ENCODE measurements around the gene CHMP4A. TPM values are rescaled to one million over a fixed set of nuclear protein-coding genes. Genes with fewer than 3 reads are reported as not detected.

The CHMP4A gene
- polyA plus RNA-seq, 1 donor = 40.0 TPM

DNA sequence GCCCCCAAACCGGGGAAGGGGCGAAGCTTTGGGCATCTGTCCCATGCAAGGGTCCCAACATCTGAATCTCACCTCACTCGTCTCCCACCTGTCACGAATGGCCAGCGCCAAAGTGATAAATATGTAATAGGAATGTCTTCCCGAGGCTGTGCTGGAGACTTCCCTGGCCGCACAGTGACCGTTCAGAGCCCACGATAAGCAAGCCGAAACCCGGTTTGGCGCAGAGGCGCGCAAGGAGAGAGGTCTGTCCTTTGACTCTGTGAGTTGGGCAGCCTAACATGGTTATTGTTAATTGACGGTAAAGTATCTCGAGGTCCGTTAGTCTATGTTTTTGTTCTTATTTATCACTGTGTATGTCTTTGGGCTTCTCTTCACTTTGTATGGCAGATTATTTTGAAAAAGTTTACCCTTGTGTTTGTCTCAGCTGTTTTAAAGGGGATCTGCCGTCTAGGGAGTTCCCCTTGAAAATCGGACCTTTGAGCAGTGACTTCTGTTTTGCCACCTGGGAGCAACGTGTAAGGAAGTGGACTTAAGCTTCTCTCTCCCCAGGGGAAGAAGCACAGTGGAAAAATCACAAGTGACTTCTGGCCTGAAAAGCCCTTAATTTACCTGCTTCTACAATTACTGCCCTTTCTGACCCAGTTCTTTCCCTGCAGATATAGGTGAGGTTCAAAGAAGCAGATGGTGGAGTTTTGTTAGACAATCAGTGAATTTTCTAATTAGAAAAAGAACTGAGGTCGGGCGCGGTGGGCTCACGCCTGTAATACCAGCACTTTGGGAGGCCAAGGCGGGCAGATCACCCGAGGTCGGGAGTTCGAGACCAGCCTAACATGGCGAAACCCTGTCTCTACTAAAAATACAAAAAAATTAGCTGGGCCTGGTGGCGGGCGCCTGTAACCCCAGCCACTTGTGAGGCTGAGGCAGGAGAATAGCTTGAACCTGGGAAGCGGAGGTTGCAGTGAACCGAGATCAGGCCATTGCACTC lies 16.9 kb downstream of the CHMP4A start:
- DNase-seq (ENCODE audit: low read depth) = no peak

DNA sequence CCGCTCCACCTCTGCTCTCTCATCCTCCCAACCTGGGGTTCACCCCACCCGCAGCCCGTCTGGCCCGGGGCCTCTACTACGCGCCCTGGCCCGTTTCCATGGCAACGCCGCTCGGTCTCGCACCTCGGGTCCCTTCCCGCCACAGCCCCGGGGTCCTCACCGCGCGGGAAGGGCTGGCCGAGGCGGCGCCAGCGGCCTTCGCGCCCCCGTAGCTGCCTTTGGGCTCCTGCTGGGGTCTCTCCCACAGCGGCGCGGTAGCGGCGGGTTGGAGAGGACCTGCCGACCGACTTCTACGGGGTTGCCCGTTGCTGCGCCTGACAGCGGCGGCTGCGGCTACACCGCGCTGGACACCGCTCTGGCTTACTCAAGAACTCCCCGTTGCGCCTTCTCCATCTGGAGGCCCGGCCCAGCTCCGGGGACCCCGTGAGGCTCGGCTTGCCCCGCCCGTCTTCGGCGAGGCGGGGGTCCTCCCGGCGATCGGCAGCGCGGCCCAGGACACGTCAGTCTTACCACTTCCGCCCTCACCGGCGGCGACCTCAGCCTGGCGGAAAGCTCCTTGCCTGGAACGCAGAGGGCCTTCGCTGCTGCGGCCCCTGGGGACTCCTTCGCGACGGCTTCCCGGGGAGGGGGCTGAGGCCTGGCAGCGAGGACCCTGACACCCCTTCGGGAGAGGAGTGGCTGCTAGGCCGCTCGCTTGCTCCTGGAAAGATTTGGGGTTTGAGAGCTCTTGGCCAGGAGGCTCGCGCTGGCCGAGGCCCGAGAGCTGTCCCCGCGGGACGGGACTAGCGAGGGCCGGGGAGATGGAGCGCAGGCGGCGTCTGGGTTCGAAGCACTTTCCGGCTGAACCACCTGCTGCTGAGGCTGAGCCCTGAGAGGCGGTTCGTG lies 17.9 kb downstream of the CHMP4A start, which contains the start of gene TM9SF1:
TM9SF1 (minus strand) TSS at position 256 of the 885 bp plus-strand sequence. CDS start 422 bp downstream, outside the sequence.
- peak; percentile 51 for DNase-seq (ENCODE audit: low read depth)

DNA sequence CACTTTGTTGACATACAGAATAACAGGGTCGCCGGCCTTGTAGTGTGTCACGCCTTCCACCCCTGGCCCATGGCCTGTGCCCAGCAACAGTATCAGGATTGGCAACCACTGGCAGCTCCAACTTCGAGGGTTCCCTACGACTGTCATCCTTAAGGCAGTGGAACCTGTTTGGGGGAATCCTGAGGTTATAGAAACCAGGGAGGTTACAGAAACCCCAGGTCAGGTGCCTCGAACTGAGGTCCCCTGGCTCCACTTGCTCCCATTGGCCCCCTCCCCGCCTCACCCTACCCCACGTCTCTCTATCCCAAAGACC lies 18.5 kb downstream of the CHMP4A start:
- no peak for DNase-seq (ENCODE audit: low read depth)

DNA sequence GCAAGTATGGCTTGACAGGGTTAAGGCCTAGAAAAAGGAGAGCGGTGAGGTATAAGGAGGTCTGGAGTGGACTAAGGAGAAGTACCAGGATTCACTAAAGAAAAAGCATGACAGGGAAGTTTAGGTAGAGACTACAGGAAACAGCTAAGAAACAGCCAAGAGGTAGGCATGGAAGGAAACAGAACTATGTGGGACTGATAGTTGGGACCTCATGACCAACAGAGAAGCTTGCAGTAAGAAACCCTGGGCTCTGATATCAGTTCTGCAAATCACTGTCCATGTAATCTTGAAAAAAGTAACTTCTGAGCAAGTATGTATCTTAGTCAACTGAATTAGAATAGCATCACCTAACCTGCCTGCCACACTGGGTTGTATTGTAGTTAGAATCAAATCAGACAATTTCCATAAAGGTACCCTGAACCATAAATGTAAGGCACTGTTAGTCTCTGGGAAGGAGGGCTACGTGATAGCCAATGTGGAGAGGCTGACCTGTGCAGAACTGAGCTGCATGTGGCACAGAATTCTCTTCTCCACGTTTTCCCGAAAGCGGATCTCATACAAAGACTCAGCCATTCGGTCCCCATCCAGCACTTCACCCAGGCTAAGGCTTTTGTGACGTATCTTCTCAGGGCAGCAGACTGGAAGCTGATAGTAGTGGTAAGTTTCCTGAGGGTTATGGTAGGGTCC lies 19.0 kb downstream of the CHMP4A start:
- DNase-seq (ENCODE audit: low read depth) = no peak

DNA sequence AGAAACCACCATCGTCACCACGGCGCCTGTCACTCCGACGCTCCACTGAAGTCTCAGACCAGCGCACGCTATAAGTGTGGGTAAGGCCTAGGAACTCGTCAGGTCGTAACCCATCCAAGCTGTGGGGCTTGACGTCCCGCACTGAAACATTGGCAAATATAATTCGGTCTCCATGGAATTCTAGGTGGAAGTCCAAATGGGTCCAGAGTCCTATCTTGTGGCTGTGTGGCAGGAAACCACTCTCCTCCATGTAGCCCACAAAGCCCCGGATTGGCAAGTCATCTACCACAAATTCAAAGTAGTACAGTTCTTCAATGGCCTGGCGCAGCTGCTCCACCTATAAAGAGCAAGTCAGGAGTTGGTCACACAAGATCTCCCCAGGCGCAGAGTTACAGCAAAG lies 20.4 kb downstream of the CHMP4A start:
- DNase-seq (ENCODE audit: low read depth) = no peak

DNA sequence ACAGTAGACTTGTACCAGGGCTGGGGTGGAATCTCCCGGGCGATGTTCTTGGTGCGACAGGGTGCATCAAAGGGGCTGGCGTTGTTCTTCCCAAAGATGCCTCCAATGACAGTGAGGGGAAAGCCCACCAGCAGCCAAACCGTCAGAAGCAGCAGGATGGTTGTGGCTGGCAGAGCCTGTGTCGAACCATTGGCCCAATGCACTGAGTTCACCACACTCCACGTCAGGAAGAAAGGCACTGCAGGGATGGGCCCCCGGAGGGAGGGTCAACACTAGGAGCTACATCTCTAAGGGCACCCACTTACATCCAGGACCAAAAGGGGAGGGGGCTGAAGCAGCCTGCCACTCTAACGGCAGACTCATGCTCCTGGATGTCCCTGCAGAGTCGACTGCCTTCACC lies 22.9 kb downstream of the CHMP4A start:
- DNase-seq (ENCODE audit: low read depth) = no peak

DNA sequence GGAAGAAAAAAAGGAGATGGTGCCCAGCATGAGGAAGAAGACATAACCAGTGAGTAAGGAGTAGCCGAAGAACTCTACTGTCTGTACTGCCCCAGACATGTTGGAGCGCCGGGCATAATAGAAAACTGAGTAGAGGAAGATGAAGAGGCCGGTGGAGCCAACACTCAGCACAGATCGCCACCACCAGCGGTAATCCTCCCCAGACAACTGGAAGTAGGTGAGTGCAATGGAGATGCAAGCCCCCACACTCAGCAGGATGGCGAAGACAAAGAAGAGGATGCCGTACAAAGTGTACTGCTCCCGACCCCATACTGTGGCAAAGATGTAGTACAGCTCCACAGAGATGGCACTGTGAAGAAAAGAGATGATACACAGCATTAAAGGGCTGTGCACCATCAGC lies 23.8 kb downstream of the CHMP4A start:
- no peak for DNase-seq (ENCODE audit: low read depth)

DNA sequence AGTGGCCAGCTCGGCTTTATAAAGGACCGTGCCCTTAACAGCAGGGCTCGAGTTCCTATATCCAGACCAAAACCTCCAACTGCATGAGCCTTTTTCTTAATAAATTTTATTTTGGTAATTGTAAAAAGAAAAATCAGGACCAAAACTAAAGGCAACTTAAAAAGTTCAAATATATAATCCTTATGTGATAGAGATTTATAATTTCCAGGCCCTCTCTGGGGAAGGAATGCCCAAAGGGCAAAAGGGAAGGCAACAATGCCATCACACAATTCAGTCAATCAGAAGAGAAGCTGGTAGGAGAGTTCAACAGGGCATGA lies 24.3 kb downstream of the CHMP4A start:
- no peak for DNase-seq (ENCODE audit: low read depth)

DNA sequence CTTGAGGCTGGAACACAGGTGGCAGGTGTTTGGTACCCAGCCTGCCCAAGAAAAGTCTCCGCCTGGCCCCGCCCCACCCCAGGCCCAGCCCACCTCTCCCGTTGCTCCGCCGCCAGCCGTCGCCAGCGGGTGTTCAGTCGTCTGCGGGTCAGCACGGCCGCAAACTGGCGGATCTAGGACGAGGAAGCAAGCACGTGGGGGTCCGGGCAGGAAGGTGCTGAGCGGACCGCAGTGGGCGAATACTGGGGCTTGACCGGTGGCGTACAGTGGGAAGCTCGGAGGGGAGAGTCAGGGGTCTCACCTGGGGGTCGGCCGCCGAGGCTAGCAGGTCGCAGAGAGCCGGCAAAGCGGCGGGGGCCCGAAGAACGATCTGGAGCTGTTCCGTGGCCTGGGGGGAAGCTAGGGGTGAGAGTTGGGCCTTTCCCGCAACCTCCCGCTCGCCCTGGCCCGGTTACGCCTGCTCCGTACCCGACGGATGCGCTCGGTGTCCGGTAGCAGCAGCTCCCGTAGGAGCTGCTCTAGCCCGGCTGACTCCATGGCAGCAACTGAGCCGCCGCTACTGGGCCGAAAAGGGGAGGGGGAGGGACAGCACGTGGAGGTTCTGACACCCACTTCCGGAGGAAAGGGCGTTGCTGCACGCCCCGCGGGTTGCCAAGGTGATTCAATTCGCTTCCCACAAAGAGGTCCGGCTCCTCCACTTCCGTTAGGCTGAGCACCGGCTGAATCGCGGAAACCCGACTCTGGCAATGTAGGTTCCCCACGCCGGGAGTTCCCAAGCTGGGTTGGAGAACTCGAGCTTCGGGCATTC lies 24.8 kb downstream of the CHMP4A start, which contains the start of gene IPO4:
IPO4 (minus strand) TSS at position 566 of the 808 bp plus-strand sequence; CDS start at position 537, 29 bp downstream.
- DNase-seq (ENCODE audit: low read depth) = peak; percentile 94

DNA sequence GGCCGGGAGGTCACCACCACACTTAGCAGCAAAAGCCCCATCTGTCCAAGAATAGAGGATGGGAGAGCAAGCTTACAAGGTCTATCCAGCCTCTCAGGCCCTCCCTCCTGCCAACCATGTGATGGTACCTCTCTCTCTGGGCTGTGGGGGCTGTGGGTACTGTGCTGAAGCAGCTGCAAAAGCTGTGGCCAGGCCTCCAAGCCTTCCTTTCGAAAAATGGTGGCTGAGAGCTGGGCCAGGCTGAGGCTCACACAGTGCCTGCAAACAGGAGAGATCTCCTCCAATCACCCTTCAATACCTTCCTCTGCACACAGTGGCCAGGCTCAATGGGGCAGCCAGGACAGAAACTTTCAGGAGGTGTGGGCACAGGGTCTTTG lies 25.8 kb downstream of the CHMP4A start:
- no peak for DNase-seq (ENCODE audit: low read depth)

DNA sequence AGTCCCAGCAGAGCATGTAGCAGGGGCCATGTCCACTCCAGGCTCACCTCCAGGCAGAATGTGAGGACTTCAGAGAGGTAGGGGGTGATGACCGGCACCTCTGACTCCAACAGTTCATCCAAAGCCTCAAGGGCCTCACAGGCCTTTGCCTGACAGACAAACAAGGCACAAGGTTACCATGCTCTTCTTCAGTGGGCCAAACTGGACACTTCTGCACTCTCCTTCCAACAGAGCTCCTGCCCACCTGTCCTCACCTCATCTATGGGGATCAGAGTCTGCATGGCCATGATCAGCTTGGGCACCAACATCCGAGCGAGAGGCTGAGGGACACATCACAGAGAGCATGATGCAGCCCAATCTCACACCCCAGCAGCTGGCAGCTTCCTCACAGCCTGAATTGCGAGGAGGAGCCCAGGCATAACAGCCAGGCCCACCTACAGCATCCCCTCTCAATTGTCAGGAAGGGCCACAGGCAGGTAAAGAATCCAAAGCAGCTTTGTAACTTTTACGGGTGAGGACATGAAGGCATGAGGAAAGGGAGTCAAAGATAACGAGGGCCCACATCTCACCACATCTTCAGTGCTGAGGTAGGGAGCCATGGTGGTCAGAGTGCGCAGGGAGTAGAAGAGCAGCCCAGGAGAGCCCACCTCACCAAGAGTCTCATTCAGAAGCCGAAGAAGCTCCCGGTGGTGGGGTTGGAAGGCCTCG lies 26.3 kb downstream of the CHMP4A start:
- DNase-seq (ENCODE audit: low read depth) = no peak

DNA sequence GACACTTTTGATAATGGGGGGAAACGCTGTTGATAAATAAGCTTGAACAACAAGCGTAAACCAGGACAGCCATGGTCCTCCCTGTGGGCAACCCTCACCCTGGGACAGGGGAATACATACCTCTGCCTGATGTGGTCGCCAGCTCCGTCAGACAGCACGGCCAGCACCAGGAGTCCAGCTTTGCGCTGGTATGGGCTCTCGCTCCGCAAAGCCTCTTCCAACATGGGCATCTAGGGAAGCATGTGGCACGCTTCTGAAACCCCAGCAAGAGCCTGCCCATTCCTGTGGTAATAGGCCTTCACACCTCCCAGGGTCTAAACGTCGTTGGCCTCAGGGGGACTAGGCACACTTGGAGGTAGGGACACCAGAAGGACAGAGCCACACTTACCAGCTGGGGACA lies 27.5 kb downstream of the CHMP4A start:
- DNase-seq (ENCODE audit: low read depth) = no peak

DNA sequence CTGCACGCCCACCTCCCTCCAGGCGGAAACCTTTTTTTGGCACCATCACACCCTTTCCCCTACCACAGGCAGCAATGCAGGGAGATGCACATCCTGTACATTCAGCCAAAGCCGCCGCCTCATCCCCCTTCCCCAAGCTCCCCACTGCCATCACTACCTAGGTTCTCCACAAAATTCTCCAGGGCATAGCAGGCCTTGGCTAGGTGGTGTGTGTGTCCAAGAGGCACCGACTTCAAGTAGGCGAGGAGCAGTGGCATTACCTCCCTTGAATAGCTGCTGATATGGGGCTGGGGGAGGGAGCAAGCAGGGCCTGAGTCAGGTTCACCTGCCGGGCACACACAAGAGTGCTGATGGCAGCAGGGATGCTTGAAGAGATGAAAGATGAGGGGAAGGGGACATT lies 28.3 kb downstream of the CHMP4A start:
- no peak for DNase-seq (ENCODE audit: low read depth)

DNA sequence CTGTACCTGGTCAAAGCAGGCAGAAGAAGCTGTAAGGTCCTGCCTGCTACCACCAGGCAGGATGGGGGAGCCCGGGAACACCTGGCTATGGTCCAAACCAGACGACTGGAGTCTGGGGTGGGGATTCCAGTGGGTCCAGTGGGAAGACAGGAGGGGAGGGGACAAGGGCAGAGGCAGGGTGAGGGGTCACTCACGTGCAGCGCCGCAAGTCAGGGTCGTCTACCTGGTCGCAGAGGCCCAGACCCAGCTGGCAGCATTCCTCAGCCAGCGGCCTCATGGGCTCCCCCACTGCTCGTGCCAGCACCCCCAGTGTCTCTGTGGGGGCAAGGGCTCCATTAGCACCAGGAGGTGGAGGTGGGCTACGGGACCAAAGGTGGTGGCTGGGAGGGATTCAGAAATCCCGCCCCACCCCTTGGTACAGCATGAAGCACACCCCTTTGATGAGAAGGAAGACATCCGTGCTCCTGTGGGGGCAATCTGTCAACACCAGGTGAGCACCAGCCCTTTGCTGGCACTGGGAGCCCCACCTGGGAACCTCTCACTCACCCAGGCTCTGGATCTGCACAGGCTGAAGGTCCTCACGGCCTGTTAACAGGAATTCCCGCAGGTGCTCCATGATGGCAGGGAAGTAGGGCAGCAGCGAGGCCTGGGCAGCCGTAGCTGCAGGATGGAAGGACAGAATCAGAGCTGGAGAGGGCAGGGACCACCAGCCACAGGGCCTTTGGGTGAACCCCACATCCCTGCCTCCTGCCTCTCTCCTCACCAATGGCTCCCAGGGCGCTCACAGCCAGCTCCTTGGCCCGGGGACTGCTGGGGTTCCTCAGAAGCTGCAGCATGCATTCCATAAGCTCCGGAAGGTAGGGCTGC lies 29.0 kb downstream of the CHMP4A start:
- no peak for DNase-seq (ENCODE audit: low read depth)

DNA sequence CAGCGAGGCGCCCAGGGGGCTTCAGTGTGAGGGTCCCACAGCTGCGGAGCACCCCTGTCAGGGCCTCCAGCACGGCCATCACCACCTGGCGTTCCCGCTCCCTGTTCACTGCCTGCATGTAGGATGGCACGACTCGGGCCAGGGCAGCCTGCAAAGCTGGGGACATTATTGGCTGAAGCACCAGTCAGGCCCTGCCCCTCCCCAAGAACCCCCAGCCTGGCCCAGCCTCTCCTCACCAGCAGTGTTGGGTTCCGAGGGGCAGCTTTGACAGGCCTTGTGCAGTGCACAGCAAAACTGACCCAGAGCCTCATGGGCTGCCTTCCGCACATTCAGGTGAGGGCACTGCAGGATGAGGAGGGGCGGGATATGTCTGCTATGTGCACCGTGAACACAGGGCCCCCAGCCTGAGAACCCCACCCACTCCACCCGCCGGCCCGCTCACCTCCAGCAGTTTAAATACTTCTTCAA lies 30.2 kb downstream of the CHMP4A start:
- no peak for DNase-seq (ENCODE audit: low read depth)

DNA sequence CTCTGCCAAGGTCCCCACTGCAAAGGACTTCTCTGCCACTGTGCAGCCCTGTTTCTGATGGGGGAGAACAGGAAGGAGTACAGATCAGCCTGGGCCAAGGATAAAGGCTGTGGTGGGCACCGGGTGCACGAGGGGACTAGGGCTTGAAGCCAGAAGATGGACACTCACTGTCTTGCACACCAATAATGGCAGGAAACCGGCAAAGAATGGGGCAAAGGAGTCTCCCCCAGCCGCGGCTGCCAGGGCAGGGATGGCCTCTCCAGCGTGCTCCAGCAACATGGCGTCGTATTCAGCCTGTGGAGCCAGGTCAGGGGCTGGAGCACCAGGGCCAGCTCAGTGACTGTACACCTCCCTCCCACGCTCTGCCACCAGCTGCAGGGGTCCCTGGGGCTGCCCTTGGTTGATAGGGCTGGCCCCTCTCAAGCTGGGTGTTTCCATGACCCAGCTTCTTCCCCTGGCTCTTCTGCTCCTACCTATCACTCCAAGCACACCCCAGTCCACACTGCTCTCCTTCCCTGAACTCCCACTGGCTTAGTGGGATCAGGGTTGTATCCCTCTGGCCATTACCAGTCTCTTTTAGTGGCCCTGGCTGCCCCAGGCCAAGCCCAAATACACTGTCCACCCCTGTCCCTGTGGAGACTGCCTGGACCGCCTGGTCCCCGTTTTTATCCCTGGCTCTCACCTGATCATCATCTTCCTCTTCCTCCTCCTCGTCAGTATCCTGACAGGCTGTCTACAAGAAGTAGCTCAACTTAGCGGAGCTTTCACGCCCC lies 31.0 kb downstream of the CHMP4A start:
- DNase-seq (ENCODE audit: low read depth) = no peak

DNA sequence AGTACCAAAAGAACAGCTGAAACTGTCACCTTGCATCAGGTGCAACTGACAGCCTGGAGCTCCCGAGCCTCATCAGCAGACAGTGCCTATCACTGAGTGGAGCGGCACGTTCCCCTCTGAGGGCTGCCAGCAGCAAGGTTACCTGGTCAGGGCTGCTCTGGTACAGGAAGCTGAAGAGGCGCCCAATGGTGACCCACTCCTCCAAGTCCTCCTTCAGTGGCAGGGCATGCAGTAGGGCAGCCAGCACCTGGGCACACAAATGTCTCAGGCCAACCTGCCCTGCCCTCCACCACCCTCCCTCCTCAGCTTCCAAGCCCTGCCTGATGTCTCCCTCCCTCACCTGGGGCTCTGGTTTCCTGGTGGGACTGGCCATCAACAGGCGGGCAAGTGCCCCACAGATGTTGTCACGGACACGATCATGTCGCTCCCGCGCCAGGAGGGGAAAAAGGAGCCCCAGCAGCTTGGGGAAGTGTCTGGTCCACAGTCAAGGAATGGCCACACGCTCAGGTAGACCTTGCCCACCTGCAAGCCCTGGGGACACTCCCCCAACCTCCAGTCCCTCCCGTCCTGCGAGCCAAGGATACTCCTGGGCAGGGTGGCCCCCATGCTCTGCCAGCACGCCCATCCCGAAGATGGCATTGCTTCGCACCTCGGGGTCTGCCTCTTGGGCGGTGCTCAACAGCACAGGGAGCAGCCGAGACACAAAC lies 31.8 kb downstream of the CHMP4A start:
- no peak for DNase-seq (ENCODE audit: low read depth)
